BLaER1 (cell line): ENCODE measurements around the gene AIF1.
A peak's percentile ranks its signal among the peaks of the same experiment; 100 is the strongest.

Experiments
- H3K27ac ChIP-seq: shearing (Covaris generic); formaldehyde crosslinking; 2 replicates; pipeline ENCODE4 v1.8.1; 2022
- H3K27me3 ChIP-seq: shearing (Covaris generic); formaldehyde crosslinking; 2 replicates; pipeline ENCODE4 v1.8.1; 2022
- H3K36me3 ChIP-seq: shearing (Covaris generic); formaldehyde crosslinking; 2 replicates; pipeline ENCODE4 v1.8.1; 2022
- H3K4me1 ChIP-seq: shearing (Covaris generic); formaldehyde crosslinking; 2 replicates; pipeline ENCODE4 v1.8.1; 2022
- H3K4me2 ChIP-seq: shearing (Covaris generic); formaldehyde crosslinking; 2 replicates; pipeline ENCODE4 v1.8.1; 2022
- H3K4me3 ChIP-seq: shearing (Covaris generic); formaldehyde crosslinking; 2 replicates; pipeline ENCODE4 v1.8.1; 2022
- H3K9ac ChIP-seq: shearing (Covaris generic); formaldehyde crosslinking; 2 replicates; pipeline ENCODE4 v1.8.1; 2022
- H3K9me3 ChIP-seq: shearing (Covaris generic); formaldehyde crosslinking; 2 replicates; pipeline ENCODE4 v1.8.1; 2022
- H4K20me1 ChIP-seq: shearing (Covaris generic); formaldehyde crosslinking; 2 replicates; pipeline ENCODE4 v1.8.1; 2022
- Cebpa-rat ChIP-seq: shearing (Covaris generic); IDR thresholded peaks from 2 replicates; pipeline ENCODE4 v1.8.1; 2022

The AIF1 gene

GRCh38 chr6:31575335-31575901 lies 39.6 kb upstream of the AIF1 start, which contains the start of gene TNF:
TNF (plus strand) TSS chr6:31575565; CDS start chr6:31575742, 177 bp downstream.
- Histone ChIP-seq H3K4me2 (peak within 1 kb of the TSS; percentile 98), H3K9ac (peak within 1 kb of the TSS; percentile 87), H3K4me3 (peak within 1 kb of the TSS; percentile 74), H3K36me3 (peaks cover 25% of the 10 kb centered on the region), H3K27me3 (no peaks in the 10 kb centered on the region), H3K27ac (peak within 1 kb of the TSS; percentile 94), H3K9me3 (no peaks in the 10 kb centered on the region), H4K20me1 (0 out of 2 replicates have a peak, but pooled peaks cover 7% of the 10 kb centered on the region), H3K4me1 (peaks cover 99% of the 10 kb centered on the region)
- no peak for TF ChIP-seq Cebpa-rat

DNA sequence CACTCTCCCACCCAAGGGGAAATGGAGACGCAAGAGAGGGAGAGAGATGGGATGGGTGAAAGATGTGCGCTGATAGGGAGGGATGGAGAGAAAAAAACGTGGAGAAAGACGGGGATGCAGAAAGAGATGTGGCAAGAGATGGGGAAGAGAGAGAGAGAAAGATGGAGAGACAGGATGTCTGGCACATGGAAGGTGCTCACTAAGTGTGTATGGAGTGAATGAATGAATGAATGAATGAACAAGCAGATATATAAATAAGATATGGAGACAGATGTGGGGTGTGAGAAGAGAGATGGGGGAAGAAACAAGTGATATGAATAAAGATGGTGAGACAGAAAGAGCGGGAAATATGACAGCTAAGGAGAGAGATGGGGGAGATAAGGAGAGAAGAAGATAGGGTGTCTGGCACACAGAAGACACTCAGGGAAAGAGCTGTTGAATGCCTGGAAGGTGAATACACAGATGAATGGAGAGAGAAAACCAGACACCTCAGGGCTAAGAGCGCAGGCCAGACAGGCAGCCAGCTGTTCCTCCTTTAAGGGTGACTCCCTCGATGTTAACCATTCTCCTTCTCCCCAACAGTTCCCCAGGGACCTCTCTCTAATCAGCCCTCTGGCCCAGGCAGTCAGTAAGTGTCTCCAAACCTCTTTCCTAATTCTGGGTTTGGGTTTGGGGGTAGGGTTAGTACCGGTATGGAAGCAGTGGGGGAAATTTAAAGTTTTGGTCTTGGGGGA lies 38.9 kb upstream of the AIF1 start:
- Histone ChIP-seq H3K4me2 (peak overlapping the region; percentile 98), H3K9ac (peak overlapping the region; percentile 87), H3K27ac (peak overlapping the region; percentile 94), H3K9me3 (no peaks in the 10 kb centered on the region), H4K20me1 (0 out of 2 replicates have a peak, but pooled peaks cover 7% of the 10 kb centered on the region), H3K4me1 (peaks cover 96% of the 10 kb centered on the region), H3K36me3 (peaks cover 25% of the 10 kb centered on the region), H3K4me3 (peak overlapping the region; percentile 74), H3K27me3 (no peaks in the 10 kb centered on the region)
- no peak for TF ChIP-seq Cebpa-rat

GRCh38 chr6:31576897-31577578 lies 38.0 kb upstream of the AIF1 start:
- Histone ChIP-seq H3K27ac (peak overlapping the region; percentile 62), H3K27me3 (no peaks in the 10 kb centered on the region), H3K4me3 (peak overlapping the region; percentile 74), H4K20me1 (0 out of 2 replicates have a peak, but pooled peaks cover 7% of the 10 kb centered on the region), H3K9me3 (no peaks in the 10 kb centered on the region), H3K4me2 (peak overlapping the region; percentile 98), H3K9ac (peak overlapping the region; percentile 87; the same call in 1 of the 2 replicates), H3K4me1 (peaks cover 94% of the 10 kb centered on the region), H3K36me3 (peaks cover 25% of the 10 kb centered on the region)
- no peak for TF ChIP-seq Cebpa-rat

- peak overlapping the region; percentile 74 for H3K4me3 ChIP-seq
- no peaks in the 10 kb centered on the region for H3K9me3 ChIP-seq
- peak overlapping the region; percentile 98 for H3K4me2 ChIP-seq
- no peaks in the 10 kb centered on the region for H3K27me3 ChIP-seq
- H3K4me1 ChIP-seq: peaks cover 94% of the 10 kb centered on the region
- TF ChIP-seq Cebpa-rat: no peak
- peaks cover 25% of the 10 kb centered on the region for H3K36me3 ChIP-seq
- H4K20me1 ChIP-seq: 0 out of 2 replicates have a peak, but pooled peaks cover 7% of the 10 kb centered on the region
- H3K9ac ChIP-seq: no peak overlapping the region
- H3K27ac ChIP-seq: 0 out of 2 replicates have a peak overlapping the region, but pooled peaks have one; percentile 62
Observed at GRCh38 chr6:31577579-31577966, 37.5 kb upstream of the AIF1 start.

DNA sequence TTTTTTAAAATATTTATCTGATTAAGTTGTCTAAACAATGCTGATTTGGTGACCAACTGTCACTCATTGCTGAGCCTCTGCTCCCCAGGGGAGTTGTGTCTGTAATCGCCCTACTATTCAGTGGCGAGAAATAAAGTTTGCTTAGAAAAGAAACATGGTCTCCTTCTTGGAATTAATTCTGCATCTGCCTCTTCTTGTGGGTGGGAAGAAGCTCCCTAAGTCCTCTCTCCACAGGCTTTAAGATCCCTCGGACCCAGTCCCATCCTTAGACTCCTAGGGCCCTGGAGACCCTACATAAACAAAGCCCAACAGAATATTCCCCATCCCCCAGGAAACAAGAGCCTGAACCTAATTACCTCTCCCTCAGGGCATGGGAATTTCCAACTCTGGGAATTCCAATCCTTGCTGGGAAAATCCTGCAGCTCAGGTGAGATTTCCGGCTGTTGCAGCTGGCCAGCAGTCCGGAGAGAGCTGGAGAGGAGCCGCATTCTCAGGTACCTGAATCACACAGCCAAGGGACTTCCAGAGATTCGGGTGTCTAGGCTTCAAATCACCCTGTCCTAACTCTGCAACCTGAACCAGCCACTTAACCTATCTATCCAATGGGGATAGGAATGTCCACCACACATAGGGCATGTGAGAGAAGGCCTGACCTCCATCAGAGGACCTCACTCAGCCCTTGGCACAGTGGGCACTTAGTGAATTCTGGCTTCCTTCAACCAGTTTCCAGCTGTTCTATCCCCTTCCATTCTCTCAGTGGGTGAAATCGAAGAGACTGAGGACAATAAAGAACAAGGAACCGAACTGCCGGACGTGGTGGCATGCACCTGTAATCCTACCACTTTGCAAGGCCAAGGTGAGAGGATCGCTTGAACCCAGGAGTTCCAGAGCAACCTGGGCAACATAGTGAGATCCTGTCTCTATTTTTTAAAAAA lies 36.6 kb upstream of the AIF1 start:
- H3K9me3 ChIP-seq: no peaks in the 10 kb centered on the region
- no peak overlapping the region for H3K9ac ChIP-seq
- H4K20me1 ChIP-seq: 0 out of 2 replicates have a peak, but pooled peaks cover 7% of the 10 kb centered on the region
- H3K27me3 ChIP-seq: no peaks in the 10 kb centered on the region
- no peak overlapping the region for H3K27ac ChIP-seq
- peaks cover 25% of the 10 kb centered on the region for H3K36me3 ChIP-seq
- TF ChIP-seq Cebpa-rat: no peak
- H3K4me3 ChIP-seq: no peak overlapping the region
- peak overlapping the region; percentile 98 for H3K4me2 ChIP-seq
- peaks cover 92% of the 10 kb centered on the region for H3K4me1 ChIP-seq

GRCh38 chr6:31579119-31579505 lies 35.9 kb upstream of the AIF1 start:
- no peaks in the 10 kb centered on the region for H3K27me3 ChIP-seq
- peaks cover 25% of the 10 kb centered on the region for H3K36me3 ChIP-seq
- H3K9ac ChIP-seq: no peak overlapping the region
- H3K4me1 ChIP-seq: peaks cover 92% of the 10 kb centered on the region
- H4K20me1 ChIP-seq: 0 out of 2 replicates have a peak, but pooled peaks cover 7% of the 10 kb centered on the region
- H3K4me2 ChIP-seq: no peak overlapping the region; the same call in 1 of the 2 replicates
- H3K27ac ChIP-seq: no peak overlapping the region
- H3K9me3 ChIP-seq: no peaks in the 10 kb centered on the region
- H3K4me3 ChIP-seq: no peak overlapping the region
- TF ChIP-seq Cebpa-rat: no peak

DNA sequence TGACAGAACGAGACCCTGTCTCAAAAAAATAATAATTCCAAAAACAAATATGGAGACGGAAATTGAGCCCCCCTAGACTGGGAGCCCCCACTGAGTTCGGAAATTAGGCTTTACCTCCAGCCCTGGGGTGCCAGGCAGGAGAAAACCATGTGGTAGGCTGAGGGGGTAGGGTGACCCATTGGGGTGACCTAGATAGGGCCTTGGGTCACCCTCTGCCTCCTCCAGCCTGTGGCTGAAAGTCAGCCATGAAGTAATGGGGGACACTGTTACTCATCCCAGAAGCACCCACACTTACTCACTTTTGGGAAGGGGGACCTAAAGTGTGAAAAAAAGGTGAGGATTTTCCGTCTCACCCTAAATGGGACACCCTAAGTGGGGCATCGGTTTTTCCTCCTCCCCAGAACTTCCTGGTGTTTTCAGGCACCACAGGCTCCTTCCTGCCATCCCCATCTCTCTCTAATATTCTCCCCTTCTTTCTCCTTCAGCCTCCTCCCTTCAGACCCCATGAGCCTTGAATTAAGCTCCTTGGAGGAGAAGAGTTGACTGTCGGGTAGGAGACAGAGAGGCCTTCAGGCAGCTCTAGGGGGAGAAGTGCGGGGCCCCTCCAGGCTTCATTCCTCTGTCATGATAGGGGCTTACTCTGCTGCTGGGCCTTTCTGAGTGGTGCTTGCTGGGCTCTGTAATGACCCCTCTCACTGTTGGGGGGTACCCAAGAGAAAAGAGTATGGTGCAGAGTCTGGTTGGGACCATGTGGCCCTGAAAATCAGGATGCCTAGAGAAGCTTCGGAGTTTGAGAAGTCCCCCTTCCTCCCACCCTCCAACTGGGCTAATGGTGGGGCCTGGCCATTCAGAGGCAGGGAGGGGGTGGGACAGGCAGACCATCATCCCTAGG lies 35.2 kb upstream of the AIF1 start:
- Histone ChIP-seq H4K20me1 (0 out of 2 replicates have a peak, but pooled peaks cover 7% of the 10 kb centered on the region), H3K9me3 (no peaks in the 10 kb centered on the region), H3K36me3 (peaks cover 25% of the 10 kb centered on the region), H3K4me3 (no peak overlapping the region), H3K9ac (no peak overlapping the region), H3K4me2 (peak overlapping the region; percentile 99), H3K4me1 (peaks cover 85% of the 10 kb centered on the region), H3K27ac (no peak overlapping the region), H3K27me3 (no peaks in the 10 kb centered on the region)
- no peak for TF ChIP-seq Cebpa-rat

GRCh38 chr6:31580438-31580740 lies 34.6 kb upstream of the AIF1 start:
- H3K27me3 ChIP-seq: no peaks in the 10 kb centered on the region
- peak overlapping the region; percentile 93 for H3K27ac ChIP-seq
- TF ChIP-seq Cebpa-rat: peak; percentile 68
- H3K4me1 ChIP-seq: peaks cover 85% of the 10 kb centered on the region
- peaks cover 25% of the 10 kb centered on the region for H3K36me3 ChIP-seq
- peak overlapping the region; percentile 92 for H3K9ac ChIP-seq
- peak overlapping the region; percentile 99 for H3K4me2 ChIP-seq
- peak overlapping the region; percentile 81 for H3K4me3 ChIP-seq
- no peaks in the 10 kb centered on the region for H3K9me3 ChIP-seq
- H4K20me1 ChIP-seq: 0 out of 2 replicates have a peak, but pooled peaks cover 7% of the 10 kb centered on the region
